Endodermal cell (in vitro differentiated cells): ENCODE results near the gene PGAM5. TPM values are rescaled to one million over a fixed set of nuclear protein-coding genes. Genes with fewer than 3 reads are reported as not detected.

Experiments used
- DNase-seq: peaks from one replicate; pipeline ENCODE4 v3.0.0-alpha.2; 2017
- H3K27ac ChIP-seq: 2 replicates; pipeline ENCODE4 v1.5.1; 2013; ENCODE audit warnings: mild to moderate bottlenecking, low read depth, low read length, moderate library complexity
- H3K27me3 ChIP-seq: 2 replicates; pipeline ENCODE4 v1.6.1; 2013; ENCODE audit warnings: mild to moderate bottlenecking, low read length, moderate library complexity; ENCODE audit not compliant: insufficient read depth, control insufficient read depth, poor library complexity, severe bottlenecking
- H3K36me3 ChIP-seq: 2 replicates; pipeline ENCODE4 v1.7.0; 2013; ENCODE audit warnings: mild to moderate bottlenecking, low read length, moderate library complexity; ENCODE audit not compliant: control insufficient read depth, insufficient read depth
- H3K4me1 ChIP-seq: one replicate; pipeline ENCODE4 v1.7.0; 2013; ENCODE audit warnings: low read length; ENCODE audit not compliant: control insufficient read depth, insufficient read depth
- H3K4me3 ChIP-seq: 2 replicates; pipeline ENCODE4 v1.5.1; 2013; ENCODE audit warnings: mild to moderate bottlenecking, low read length, moderate library complexity
- H3K9ac ChIP-seq: 2 replicates; pipeline ENCODE4 v1.6.1; 2013; ENCODE audit warnings: mild to moderate bottlenecking, low read length, moderate library complexity; ENCODE audit not compliant: poor library complexity, severe bottlenecking; ENCODE audit errors: extremely low read depth
- H3K9me3 ChIP-seq: 2 replicates; pipeline ENCODE4 v1.6.1; 2013; ENCODE audit warnings: mild to moderate bottlenecking, low read length, moderate library complexity; ENCODE audit not compliant: control insufficient read depth
- H3K27ac Mint-ChIP-seq: 2 replicates; pipeline ENCODE4 v1.8.0; 2020; ENCODE audit warnings: mixed read lengths
- H3K27me3 Mint-ChIP-seq: 2 replicates; pipeline ENCODE4 v1.8.0; 2021; ENCODE audit warnings: mild to moderate bottlenecking, mixed read lengths; ENCODE audit not compliant: insufficient read depth
- H3K36me3 Mint-ChIP-seq: 2 replicates; pipeline ENCODE4 v1.8.0; 2020; ENCODE audit warnings: low read depth, mixed read lengths
- H3K4me1 Mint-ChIP-seq: 2 replicates; pipeline ENCODE4 v1.8.0; 2020; ENCODE audit warnings: mixed read lengths
- H3K4me3 Mint-ChIP-seq: 2 replicates; pipeline ENCODE4 v1.8.0; 2020; ENCODE audit warnings: mild to moderate bottlenecking, moderate library complexity, mixed read lengths
- H3K9me3 Mint-ChIP-seq: 2 replicates; pipeline ENCODE4 v1.8.0; 2020; ENCODE audit warnings: mild to moderate bottlenecking, mixed read lengths
- CTCF ChIP-seq: fragments of 200-600 bp; sonication (generic); conservative IDR thresholded peaks from 2 replicates; pipeline ENCODE4 v1.5.0; 2021; ENCODE audit warnings: antibody characterized with exemption, mild to moderate bottlenecking
- WGBS, 2 experiments: methylation state at CpG; one replicate each; pipeline versions ENCODE4 v1.1.5 to v1.1.7; 2013; ENCODE audit warnings: missing lambda C conversion rate in 2 of 2, mixed read lengths in 1 of 2; ENCODE audit not compliant: insufficient coverage in 1 of 2, insufficient read length in 1 of 2; 5-methylcytosine and 5-hydroxymethylcytosine counted together
- total RNA-seq, 2 donors: library from RNA; stranded (reverse); fragmentation: NEBNext Ultra II Directional in 1 of 2; extraction: Animal tissue kit (Norgen Biotek cat#: 25700) in 1 of 2; gene quantifications; 2 replicates in 1 of 2; 3 replicates in 1 of 2; pipeline ENCODE4 v1.2.1, GENCODE V29; 2021

Gene PGAM5
- total RNA-seq, 2 donors from 2014 or later: 60.2 to 64.3 TPM

- H3K9me3 Mint-ChIP-seq: no peaks in the 10 kb centered on the region
- H3K4me1 Mint-ChIP-seq: peaks cover 2% of the 10 kb centered on the region
- Histone ChIP-seq H3K9me3 (no peaks in the 10 kb centered on the region), H3K4me3 (no peak overlapping the region), H3K4me1 (no peaks in the 10 kb centered on the region), H3K27ac (no peak overlapping the region), H3K9ac (no peak overlapping the region), H3K36me3 (peaks cover 13% of the 10 kb centered on the region), H3K27me3 (no peaks in the 10 kb centered on the region)
- TF ChIP-seq CTCF: no peak
- WGBS, 2 experiments: 90 to 92% methylated on average over 2 of the region's 2 CpGs
- no peak overlapping the region for H3K4me3 Mint-ChIP-seq
- H3K27me3 Mint-ChIP-seq: no peaks in the 10 kb centered on the region
- H3K27ac Mint-ChIP-seq: no peak overlapping the region
- H3K36me3 Mint-ChIP-seq: peaks cover 25% of the 10 kb centered on the region
- no peak for DNase-seq
Measured at GRCh38 chr12:132708150-132708549, 2.5 kb upstream of the PGAM5 start.

- TF ChIP-seq CTCF: no peak
- peaks cover 2% of the 10 kb centered on the region for H3K4me1 Mint-ChIP-seq
- Histone ChIP-seq H3K27me3 (no peaks in the 10 kb centered on the region), H3K4me1 (no peaks in the 10 kb centered on the region), H3K9me3 (no peaks in the 10 kb centered on the region), H3K36me3 (peaks cover 11% of the 10 kb centered on the region), H3K9ac (peak overlapping the region; percentile 84), H3K4me3 (peak overlapping the region; percentile 92), H3K27ac (peak overlapping the region; percentile 77)
- H3K9me3 Mint-ChIP-seq: no peaks in the 10 kb centered on the region
- 4 to 9% methylated on average over 21 to 26 of the region's 26 CpGs for WGBS, 2 experiments
- H3K36me3 Mint-ChIP-seq: peaks cover 26% of the 10 kb centered on the region
- no peaks in the 10 kb centered on the region for H3K27me3 Mint-ChIP-seq
- peak; percentile 87 for DNase-seq
- peak overlapping the region; percentile 96 for H3K27ac Mint-ChIP-seq
- peak overlapping the region; percentile 89 for H3K4me3 Mint-ChIP-seq
Measured at GRCh38 chr12:132710043-132710404, 618 bp upstream of the PGAM5 start.

GRCh38 chr12:132711080-132711843 lies 620 bp downstream of the PGAM5 start:
- Histone ChIP-seq H3K4me1 (no peaks in the 10 kb centered on the region), H3K27ac (no peak overlapping the region), H3K4me3 (peak overlapping the region; percentile 85), H3K36me3 (peaks cover 14% of the 10 kb centered on the region), H3K9ac (peak overlapping the region; percentile 62), H3K9me3 (no peaks in the 10 kb centered on the region), H3K27me3 (no peaks in the 10 kb centered on the region)
- Mint-ChIP-seq H3K27ac (peak overlapping the region; percentile 70), H3K4me3 (peak overlapping the region; percentile 89), H3K9me3 (no peaks in the 10 kb centered on the region), H3K4me1 (peaks cover 2% of the 10 kb centered on the region), H3K27me3 (no peaks in the 10 kb centered on the region), H3K36me3 (peaks cover 34% of the 10 kb centered on the region)
- DNase-seq: no peak
- 11 to 15% methylated on average over 44 to 59 of the region's 59 CpGs for WGBS, 2 experiments
- no peak for TF ChIP-seq CTCF
